Spleen (tissue), 11 donors: ENCODE measurements around the gene TP73. TPM values are rescaled to one million over a fixed set of nuclear protein-coding genes. Genes with fewer than 3 reads are reported as not detected.

Experiments
- DNase-seq: peaks from one replicate; pipeline ENCODE4 v3.0.0-alpha.2; 2020
- H3K27ac ChIP-seq, 8 donors: fragments of 200-600 bp; sonication (generic) in 7 of 8; 1 replicate in 4 of 8; 2 replicates in 4 of 8; pipeline versions ENCODE4 v1.5.0 to v1.8.0; 2016 to 2021; ENCODE audit warnings: inconsistent platforms in 4 of 8, mild to moderate bottlenecking in 4 of 8, moderate library complexity in 1 of 8
- H3K27me3 ChIP-seq, 7 donors: fragments of 200-600 bp; sonication (generic) in 6 of 7; replicated peaks in 1 of 7; 1 replicate in 4 of 7; 2 replicates in 3 of 7; pipeline versions ENCODE4 v1.5.0 to v1.8.0; 2016 to 2021; ENCODE audit warnings: inconsistent platforms in 3 of 7, mild to moderate bottlenecking in 1 of 7
- H3K36me3 ChIP-seq, 6 donors: fragments of 200-600 bp; sonication (generic) in 5 of 6; 1 replicate in 4 of 6; 2 replicates in 2 of 6; pipeline versions ENCODE4 v1.5.0 to v1.8.0; 2016 to 2021; ENCODE audit warnings: inconsistent platforms in 2 of 6
- H3K4me1 ChIP-seq, 6 donors: fragments of 200-600 bp; sonication (generic) in 5 of 6; 1 replicate in 3 of 6; 2 replicates in 3 of 6; pipeline versions ENCODE4 v1.5.0 to v1.8.0; 2016 to 2021; ENCODE audit warnings: inconsistent platforms in 3 of 6
- H3K4me3 ChIP-seq, 8 donors: fragments of 200-600 bp; sonication (generic) in 7 of 8; 1 replicate in 4 of 8; 2 replicates in 4 of 8; pipeline versions ENCODE4 v1.5.0 to v1.8.0; 2016 to 2021; ENCODE audit warnings: inconsistent platforms in 4 of 8, mild to moderate bottlenecking in 4 of 8, moderate library complexity in 2 of 8
- H3K9me3 ChIP-seq, 8 donors: fragments of 200-600 bp; sonication (generic) in 7 of 8; 1 replicate in 4 of 8; 2 replicates in 4 of 8; pipeline versions ENCODE4 v1.5.0 to v1.8.0; 2016 to 2021; ENCODE audit warnings: inconsistent platforms in 4 of 8
- POLR2A ChIP-seq, 3 donors: fragments of 450-650 bp; IDR thresholded peaks; one replicate each; pipeline ENCODE4 v1.5.1; 2017; ENCODE audit warnings: antibody characterized with exemption in 3 of 3, mild to moderate bottlenecking in 1 of 3
- POLR2AphosphoS5 ChIP-seq, 3 donors: sonication (generic); formaldehyde crosslinking; IDR thresholded peaks; one replicate each; pipeline ENCODE4 v1.5.1; 2017; ENCODE audit warnings: antibody characterized with exemption in 3 of 3
- WGBS, 5 donors: extraction: QIAGEN DNeasy Blood & Tissue Kit in 3 of 5; methylation state at CpG; one replicate each; pipeline versions ENCODE4 v1.1.5 to v1.1.7; 2013 to 2018; 5-methylcytosine and 5-hydroxymethylcytosine counted together
- intact Hi-C: fragments of 100-400 bp; cut with DNase I; formaldehyde crosslinking; loops from one replicate; pipeline ENCODE4 v1.15.0; 2023; ENCODE audit warnings: low total_unique reads
- polyA plus RNA-seq, 3 donors: library from polyadenylated mRNA; stranded (reverse); fragments of 200-250 nt; gene quantifications; one replicate each; pipeline ENCODE4 v1.2.1, GENCODE V29; 2013
- small RNA-seq, 4 donors: library from RNA; depleted of rRNA; stranded (forward); fragments of <200 nt; gene quantifications; one replicate each; pipeline ENCODE3, GENCODE V24; 2016
- total RNA-seq, 7 donors: library from RNA; depleted of rRNA in 3 of 7; stranded (reverse); fragments of >200 nt in 3 of 7; fragmentation: NEBNext Ultra II Directional in 4 of 7; extraction: Animal tissue kit (Norgen Biotek cat#: 25700) in 4 of 7; gene quantifications; one replicate each; pipeline versions ENCODE4 v1.1.0 to v1.2.1, GENCODE V29; 2016 to 2021
- TF ChIP-seq, protein P1 (sequence below), 11 experiments: fragments of 200-600 bp in 7 of 11; fragments of 450-650 bp in 4 of 11; sonication (generic) in 4 of 11; IDR thresholded peaks in 8 of 11; conservative IDR thresholded peaks in 3 of 11; 1 replicate in 7 of 11; 2 replicates in 4 of 11; pipeline versions ENCODE4 v1.4.0 to v1.8.0; 2016 to 2021; ENCODE audit warnings: antibody characterized with exemption in 11 of 11, inconsistent platforms in 4 of 11, mild to moderate bottlenecking in 1 of 11
- donor health status: healthy with polysubstance abuse.
- donor health status: DM: no; HTN: no; CAD: no; lungs with moderate emphysema.
- donor health status: DM: no; HTN: no; CAD: no.
- donor health status: Bipolar disorder and iron deficiency.
- donor health status: healthy.
- donor health status: DM: no; HTN: no; CAD: no.
- donor health status: DM: yes; HTN: yes; CAD: no.

Gene TP73
- total and polyA plus RNA-seq, 10 donors: 0.11 to 4.3 (median 0.96) TPM

DNA sequence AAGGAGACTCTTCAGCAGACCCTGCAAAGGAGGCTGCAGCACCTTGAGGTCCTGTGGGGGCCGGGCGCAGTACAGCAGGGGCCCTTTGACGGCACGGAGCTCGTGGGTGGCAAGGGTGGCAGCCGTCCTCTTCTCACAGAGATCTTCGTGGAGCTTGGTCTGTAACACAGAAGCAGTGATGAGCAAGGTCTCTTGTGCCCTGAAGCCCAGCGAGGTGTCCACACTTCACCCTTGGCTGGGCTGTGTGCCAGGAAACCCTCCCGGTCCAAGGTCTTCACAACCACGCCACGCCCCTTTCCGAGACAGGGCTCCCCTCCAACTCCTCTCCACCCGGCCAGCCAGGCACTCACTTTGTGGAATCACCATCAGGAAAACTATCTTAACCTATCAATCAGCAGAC lies 132.7 kb downstream of the TP73 start:
- H3K27me3 ChIP-seq: no peaks in the 10 kb centered on the region
- peaks cover 6 to 100% (median 77%) of the 10 kb centered on the region in 6 donors for H3K36me3 ChIP-seq

DNA sequence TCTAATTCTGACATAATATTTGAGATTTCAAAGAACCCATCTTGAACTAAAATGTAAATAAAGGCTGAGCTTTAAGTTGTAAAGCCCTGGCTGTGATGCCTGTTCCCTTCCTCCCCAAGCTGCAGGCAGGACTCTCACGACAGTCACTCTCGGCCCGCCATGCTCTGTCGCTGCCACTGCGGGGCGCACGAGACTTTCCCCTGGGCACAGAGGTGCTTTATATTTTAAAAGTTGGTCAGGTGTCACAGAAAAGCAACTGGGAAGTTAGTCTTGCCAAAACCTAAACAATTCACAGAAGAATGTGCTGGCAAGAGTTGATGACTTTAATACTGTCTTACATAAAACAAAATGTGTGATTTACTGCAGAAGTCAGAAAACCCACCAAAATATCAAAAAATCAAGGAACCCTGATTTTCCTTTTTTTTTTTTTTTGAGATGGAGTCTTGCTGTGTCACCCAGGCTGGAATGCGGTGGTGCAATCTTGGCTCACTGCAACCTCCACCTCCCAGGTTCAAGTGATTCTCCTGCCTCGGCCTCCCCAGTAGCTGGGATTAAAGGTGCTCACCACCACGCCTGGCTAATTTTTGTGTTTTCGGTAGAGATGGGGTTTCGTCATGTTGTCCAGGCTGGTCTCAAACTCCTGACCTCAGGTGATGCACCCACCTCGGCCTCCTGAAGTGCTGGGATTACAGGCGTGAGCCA lies 133.3 kb downstream of the TP73 start:
- intact Hi-C loops: no loop called here
- 80 to 89% (median 85%) methylated on average over 14 of the region's 14 CpGs for WGBS, 5 donors
- H3K27me3 ChIP-seq: no peaks in the 10 kb centered on the region
- H3K27ac ChIP-seq: no peak overlapping the region
- H3K9me3 ChIP-seq: no peaks in the 10 kb centered on the region
- DNase-seq: no peak
- H3K4me1 ChIP-seq: peaks cover 0 to 40% (median 19%) of the 10 kb centered on the region in 6 donors
- TF ChIP-seq, protein P1, sequence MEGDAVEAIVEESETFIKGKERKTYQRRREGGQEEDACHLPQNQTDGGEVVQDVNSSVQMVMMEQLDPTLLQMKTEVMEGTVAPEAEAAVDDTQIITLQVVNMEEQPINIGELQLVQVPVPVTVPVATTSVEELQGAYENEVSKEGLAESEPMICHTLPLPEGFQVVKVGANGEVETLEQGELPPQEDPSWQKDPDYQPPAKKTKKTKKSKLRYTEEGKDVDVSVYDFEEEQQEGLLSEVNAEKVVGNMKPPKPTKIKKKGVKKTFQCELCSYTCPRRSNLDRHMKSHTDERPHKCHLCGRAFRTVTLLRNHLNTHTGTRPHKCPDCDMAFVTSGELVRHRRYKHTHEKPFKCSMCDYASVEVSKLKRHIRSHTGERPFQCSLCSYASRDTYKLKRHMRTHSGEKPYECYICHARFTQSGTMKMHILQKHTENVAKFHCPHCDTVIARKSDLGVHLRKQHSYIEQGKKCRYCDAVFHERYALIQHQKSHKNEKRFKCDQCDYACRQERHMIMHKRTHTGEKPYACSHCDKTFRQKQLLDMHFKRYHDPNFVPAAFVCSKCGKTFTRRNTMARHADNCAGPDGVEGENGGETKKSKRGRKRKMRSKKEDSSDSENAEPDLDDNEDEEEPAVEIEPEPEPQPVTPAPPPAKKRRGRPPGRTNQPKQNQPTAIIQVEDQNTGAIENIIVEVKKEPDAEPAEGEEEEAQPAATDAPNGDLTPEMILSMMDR (IDR thresholded peaks at IDR 0.05 in 8 of 11, conservative IDR thresholded peaks at IDR 0.05 in 3 of 11): peak in 3 of 11 experiments; percentile 19 to 28 (median 20)
- TF ChIP-seq POLR2AphosphoS5 (IDR thresholded peaks at IDR 0.05) (no peak), POLR2A (IDR thresholded peaks at IDR 0.05) (no peak)
- H3K4me3 ChIP-seq: no peak overlapping the region
- H3K36me3 ChIP-seq: peaks cover 6 to 100% (median 75%) of the 10 kb centered on the region in 6 donors

More for the DNA sequence above, 132.7 kb downstream of the TP73 start:
- Histone ChIP-seq H3K9me3 (no peaks in the 10 kb centered on the region), H3K27ac (no peak overlapping the region), H3K4me1 (peaks cover 0 to 34% (median 16%) of the 10 kb centered on the region in 6 donors), H3K4me3 (no peak overlapping the region)
- no peak for DNase-seq
- intact Hi-C loops: no loop called here
- WGBS, 5 donors: 74 to 84% (median 82%) methylated on average over 13 of the region's 13 CpGs
- TF ChIP-seq, protein P1 (IDR thresholded peaks at IDR 0.05 in 8 of 11, conservative IDR thresholded peaks at IDR 0.05 in 3 of 11): no peak
- TF ChIP-seq POLR2A (IDR thresholded peaks at IDR 0.05) (no peak), POLR2AphosphoS5 (IDR thresholded peaks at IDR 0.05) (peak in 2 of 3 donors; percentile 26 to 43)

Small RNA genes lying within 50 kb of the gene (small RNA-seq; reads per million reads assigned to genes)
- gene RF02197 (0 reads per million in 4 donors), gene RN7SL574P (0 reads per million in 4 donors)

Other genes with a start within 250 kb of the TP73 start
- gene ARHGEF16, start 197.9 kb upstream of the TP73 start, total RNA-seq: 1 to 10 TPM in 4 of 7 donors, under 1 TPM in 3; 0.23 to 1.6 (median 1.1) TPM
- gene ARHGEF16, start 197.9 kb upstream of the TP73 start, polyA plus RNA-seq: 1 to 10 TPM in 1 of 3 donors, under 1 TPM in 2; 0.29 to 1.5 (median 0.43) TPM
- 10 to 100 TPM in 6 of 7 donors, 1 to 10 TPM in 1; 8.7 to 39.5 (median 27.1) TPM for gene MEGF6, start 41.0 kb upstream of the TP73 start, total RNA-seq
- 10 to 100 TPM in 2 of 3 donors, 1 to 10 TPM in 1; 8.8 to 16.5 (median 10.0) TPM for gene MEGF6, start 41.0 kb upstream of the TP73 start, polyA plus RNA-seq
- 10 to 100 TPM; 23.7 to 45.9 (median 32.5) TPM for gene TPRG1L, start 27.5 kb upstream of the TP73 start, total RNA-seq
- 10 to 100 TPM; 19.9 to 35.7 (median 20.9) TPM for gene TPRG1L, start 27.5 kb upstream of the TP73 start, polyA plus RNA-seq
- gene WRAP73, start 2.4 kb upstream of the TP73 start, total RNA-seq: 10 to 100 TPM; 21.0 to 28.0 (median 26.4) TPM
- 10 to 100 TPM; 20.1 to 28.3 (median 24.2) TPM for gene WRAP73, start 2.4 kb upstream of the TP73 start, polyA plus RNA-seq
- gene CCDC27, start 99.9 kb downstream of the TP73 start, total RNA-seq: not detected
- not detected for gene CCDC27, start 99.9 kb downstream of the TP73 start, polyA plus RNA-seq
- gene SMIM1, start 120.2 kb downstream of the TP73 start, total RNA-seq: 10 to 100 TPM in 2 of 7 donors, 1 to 10 TPM in 4, not detected in 1; 3.5 to 12.7 (median 5.1) TPM
- gene SMIM1, start 120.2 kb downstream of the TP73 start, polyA plus RNA-seq: 1 to 10 TPM; 2.0 to 4.7 (median 4.0) TPM
- gene LRRC47, start 144.0 kb downstream of the TP73 start, total RNA-seq: 10 to 100 TPM; 24.1 to 39.0 (median 28.3) TPM
- gene LRRC47, start 144.0 kb downstream of the TP73 start, polyA plus RNA-seq: 10 to 100 TPM; 12.5 to 21.4 (median 18.1) TPM
- 10 to 100 TPM; 26.4 to 49.4 (median 42.0) TPM for gene CEP104, start 204.7 kb downstream of the TP73 start, total RNA-seq
- 1 to 10 TPM; 4.5 to 8.4 (median 5.3) TPM for gene CEP104, start 204.7 kb downstream of the TP73 start, polyA plus RNA-seq
- 10 to 100 TPM in 5 of 7 donors, 1 to 10 TPM in 2; 8.5 to 13.8 (median 12.1) TPM for gene DFFB, start 205.0 kb downstream of the TP73 start, total RNA-seq
- gene DFFB, start 205.0 kb downstream of the TP73 start, polyA plus RNA-seq: 10 to 100 TPM in 1 of 3 donors, 1 to 10 TPM in 2; 6.3 to 10.5 (median 8.7) TPM
- 10 to 100 TPM; 19.7 to 34.5 (median 23.7) TPM for gene C1orf174, start 247.8 kb downstream of the TP73 start, total RNA-seq
- gene C1orf174, start 247.8 kb downstream of the TP73 start, polyA plus RNA-seq: 10 to 100 TPM; 14.9 to 24.2 (median 15.8) TPM